SU-DHL-6 (cell line): Measurements from ENCODE around the gene MOV10.

ENCODE experiments used
- H2AFZ ChIP-seq: fragments of 200-600 bp; sonication (generic); 2 replicates; pipeline ENCODE4 v1.6.1; 2014; ENCODE audit warnings: low read depth, mild to moderate bottlenecking, moderate library complexity, mixed read lengths, antibody characterized with exemption, low read length; ENCODE audit not compliant: severe bottlenecking
- H3F3A ChIP-seq: fragments of 200-600 bp; shearing (Covaris generic); 2 replicates; pipeline ENCODE4 v1.6.0; 2016; ENCODE audit warnings: antibody characterized with exemption, mild to moderate bottlenecking; ENCODE audit not compliant: insufficient read depth
- H3K27ac ChIP-seq: fragments of 200-600 bp; sonication (generic); 2 replicates; pipeline ENCODE4 v1.5.1; 2016; ENCODE audit warnings: low read depth, mild to moderate bottlenecking, low read length, moderate library complexity, mixed read lengths
- H3K27me3 ChIP-seq: fragments of 200-600 bp; sonication (generic), shearing (Covaris generic); 2 replicates; pipeline ENCODE4 v1.6.0; 2014; ENCODE audit warnings: mild to moderate bottlenecking, low read length
- H3K36me3 ChIP-seq: fragments of 200-600 bp; sonication (generic); 2 replicates; pipeline ENCODE4 v1.6.1; 2014; ENCODE audit warnings: mild to moderate bottlenecking, low read length, mixed read lengths
- H3K4me2 ChIP-seq: fragments of 300-600, 200-600 bp; shearing (Covaris generic), sonication (generic); 2 replicates; pipeline ENCODE4 v1.6.0; 2014; ENCODE audit warnings: low read length, low read depth, mild to moderate bottlenecking; ENCODE audit not compliant: poor library complexity, severe bottlenecking
- H3K4me3 ChIP-seq: fragments of 200-600 bp; sonication (generic); 2 replicates; pipeline ENCODE4 v1.5.1; 2014; ENCODE audit warnings: antibody characterized with exemption, low read length, mild to moderate bottlenecking, mixed read lengths; ENCODE audit not compliant: insufficient read depth, poor library complexity, severe bottlenecking
- H3K79me2 ChIP-seq: fragments of 200-600 bp; sonication (generic); 2 replicates; pipeline ENCODE4 v1.6.1; 2014; ENCODE audit warnings: mild to moderate bottlenecking, low read length, moderate library complexity; ENCODE audit not compliant: insufficient read depth
- H3K9ac ChIP-seq: fragments of 200-600 bp; sonication (generic); 2 replicates; pipeline ENCODE4 v1.7.0; 2014; ENCODE audit warnings: mild to moderate bottlenecking, low read length
- H3K9me2 ChIP-seq: fragments of 200-600 bp; sonication (generic); replicated peaks from 2 replicates; pipeline ENCODE4 v1.6.1; 2014; ENCODE audit warnings: low read length; ENCODE audit not compliant: insufficient read depth
- H3K9me3 ChIP-seq: fragments of 200-600 bp; sonication (generic); 2 replicates; pipeline ENCODE4 v1.6.1; 2014; ENCODE audit warnings: low read length, mixed read lengths; ENCODE audit not compliant: insufficient read depth
- H4K20me1 ChIP-seq: fragments of 200-600 bp; sonication (generic); 2 replicates; pipeline ENCODE4 v1.6.1; 2014; ENCODE audit warnings: low read depth, mild to moderate bottlenecking, antibody characterized with exemption, low read length, moderate library complexity, mixed read lengths
- CTCF ChIP-seq: fragments of 200-600 bp; sonication (generic); IDR thresholded peaks from one replicate; pipeline ENCODE4 v1.5.1; 2017; ENCODE audit warnings: antibody characterized with exemption, mild to moderate bottlenecking, low read length, moderate library complexity; ENCODE audit not compliant: insufficient read depth, poor library complexity, severe bottlenecking
- EZH2phosphoT487 ChIP-seq: fragments of 200-600 bp; sonication (generic), shearing (Covaris generic); conservative IDR thresholded peaks from 2 replicates; pipeline ENCODE4 v1.6.1; 2018; ENCODE audit warnings: mild to moderate bottlenecking, antibody characterized with exemption, low read length, moderate library complexity, mixed read lengths

MOV10 gene

GRCh38 chr1:112695276-112695675 is 20.8 kb downstream of the MOV10 start:
- Histone ChIP-seq H3K9me3 (no peaks in the 10 kb centered on the region), H4K20me1 (no peaks in the 10 kb centered on the region), H3K27ac (no peak overlapping the region), H3F3A (no peaks in the 10 kb centered on the region), H3K4me2 (no peak overlapping the region), H2AFZ (no peak overlapping the region), H3K36me3 (no peaks in the 10 kb centered on the region), H3K79me2 (no peaks in the 10 kb centered on the region), H3K9me2 (no peaks in the 10 kb centered on the region), H3K27me3 (no peaks in the 10 kb centered on the region), H3K9ac (no peak overlapping the region), H3K4me3 (no peak overlapping the region)
- TF ChIP-seq EZH2phosphoT487 (no peak), CTCF (no peak)

GRCh38 chr1:112696578-112697314 is 22.3 kb downstream of the MOV10 start:
- H3K27ac ChIP-seq, result no peak overlapping the region
- H3K9me3 ChIP-seq, result no peaks in the 10 kb centered on the region
- H3K9me2 ChIP-seq, result no peaks in the 10 kb centered on the region
- H3K4me3 ChIP-seq, result no peak overlapping the region
- no peaks in the 10 kb centered on the region for H3K36me3 ChIP-seq
- no peak overlapping the region for H3K9ac ChIP-seq
- TF ChIP-seq EZH2phosphoT487 (no peak), CTCF (no peak)
- H3F3A ChIP-seq, result no peaks in the 10 kb centered on the region
- H2AFZ ChIP-seq, result no peak overlapping the region
- H3K79me2 ChIP-seq, result no peaks in the 10 kb centered on the region
- no peaks in the 10 kb centered on the region for H4K20me1 ChIP-seq
- no peaks in the 10 kb centered on the region for H3K27me3 ChIP-seq
- no peak overlapping the region for H3K4me2 ChIP-seq

- Histone ChIP-seq H3K9ac (no peak overlapping the region), H3K4me3 (no peak overlapping the region), H3K27me3 (no peaks in the 10 kb centered on the region), H3K27ac (no peak overlapping the region), H2AFZ (no peak overlapping the region), H4K20me1 (no peaks in the 10 kb centered on the region), H3K79me2 (no peaks in the 10 kb centered on the region), H3K9me2 (no peaks in the 10 kb centered on the region), H3K36me3 (no peaks in the 10 kb centered on the region), H3K9me3 (no peaks in the 10 kb centered on the region), H3F3A (no peaks in the 10 kb centered on the region), H3K4me2 (no peak overlapping the region)
- no peak for TF ChIP-seq CTCF
- no peak for TF ChIP-seq EZH2phosphoT487
These were observed 23.3 kb downstream of the MOV10 start for GRCh38 chr1:112697781-112698201.
